GM21825 (cell line): ENCODE data around the gene DISC1.
"Not testable (repeated sequence)": the region's sequence is repeated elsewhere in the genome, so short reads cannot be mapped to it uniquely, and the experiment has no call there.

ENCODE experiments used
- ATAC-seq: cut with Tn5 transposase; IDR thresholded peaks from one replicate; pipeline ENCODE4 v1.9.1; 2021; ENCODE audit warnings: mild to moderate bottlenecking, moderate library complexity; ENCODE audit not compliant: unreplicated experiment

DISC1 gene

DNA sequence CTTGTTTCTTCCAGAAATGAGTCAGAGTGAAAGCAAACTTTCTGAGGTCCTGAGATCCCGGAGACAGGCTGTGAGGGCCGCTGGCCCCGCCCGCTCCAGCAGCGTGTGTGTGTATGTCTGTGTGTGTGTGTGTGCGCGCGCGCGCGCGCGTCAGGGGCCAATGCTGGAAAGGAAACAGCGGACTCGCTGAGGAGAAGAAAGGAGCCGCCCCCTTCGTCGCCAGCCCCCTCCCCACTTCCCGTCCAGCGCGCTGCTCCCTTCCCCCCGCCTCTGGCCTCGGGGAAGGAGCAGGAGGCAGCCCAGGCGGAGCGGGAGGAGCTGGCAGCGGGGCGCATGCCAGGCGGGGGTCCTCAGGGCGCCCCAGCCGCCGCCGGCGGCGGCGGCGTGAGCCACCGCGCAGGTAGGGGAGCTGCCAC is at the start of gene DISC1:
TSS of gene DISC1 (plus strand) at position 256 of the 416 bp plus-strand sequence. CDS start at position 334, 78 bp downstream.
- ATAC-seq, result peak; percentile 56

DNA sequence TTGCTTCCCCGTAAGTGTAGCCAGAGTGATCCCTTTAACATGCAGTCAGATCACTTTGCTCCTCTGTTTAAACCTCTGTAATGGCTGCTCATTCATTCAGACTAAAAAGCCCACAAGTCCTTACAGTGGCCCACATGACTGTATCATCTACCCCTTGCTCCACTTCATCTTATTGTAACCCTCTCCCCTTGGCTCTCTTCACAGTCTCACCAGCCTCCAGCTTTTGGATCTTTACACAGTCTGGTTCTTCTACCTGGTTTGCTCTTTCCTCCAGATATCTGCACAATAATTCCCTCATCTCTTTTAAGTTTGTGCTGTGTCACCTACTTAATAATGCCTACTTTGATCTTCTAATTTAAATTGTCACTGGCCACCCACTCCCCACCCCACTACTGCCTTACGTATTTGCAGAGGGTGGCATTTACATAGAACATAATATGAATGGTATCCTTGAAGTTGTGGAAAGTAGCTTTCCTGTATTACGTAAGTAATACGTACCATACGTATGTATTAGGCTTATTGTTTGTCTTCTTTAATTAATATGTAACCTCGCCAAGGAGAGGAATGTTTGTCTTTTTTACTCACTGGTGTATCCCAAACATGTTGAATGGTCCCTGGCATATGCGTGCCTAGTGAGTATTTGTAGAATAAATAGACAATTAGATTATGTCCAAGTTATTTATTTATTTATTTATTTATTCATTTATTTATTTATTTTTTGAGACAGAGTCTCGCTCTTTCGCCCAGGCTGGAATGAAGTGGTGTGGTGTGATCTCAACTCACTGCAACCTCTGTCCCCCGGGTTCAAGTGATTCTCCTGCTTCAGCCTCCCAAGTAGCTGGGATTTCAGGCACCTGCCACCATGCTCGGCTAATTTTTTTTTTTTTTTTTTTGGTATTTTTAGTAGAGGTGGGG is 49.5 kb upstream of the DISC1 start:
- ATAC-seq, result no peak

DNA sequence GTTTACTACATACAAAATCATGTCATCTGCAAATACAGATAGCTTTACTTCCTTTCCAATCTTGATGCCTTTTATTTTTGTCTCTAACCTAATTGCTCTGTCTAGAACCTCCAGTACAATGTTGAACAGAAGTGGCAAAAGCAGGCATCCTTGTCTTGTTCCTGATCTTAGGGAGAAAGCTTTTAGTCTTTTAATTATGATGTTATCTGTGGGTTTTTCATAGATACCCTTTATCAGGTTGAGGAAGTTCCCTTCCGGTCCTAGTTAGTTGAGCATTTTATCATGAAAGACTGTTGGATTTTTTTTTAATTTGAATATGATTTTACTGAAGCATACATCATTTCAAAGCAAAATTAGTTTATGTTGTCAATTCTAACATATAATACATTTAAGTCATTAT is 45.7 kb upstream of the DISC1 start:
- ATAC-seq, result no peak

DNA sequence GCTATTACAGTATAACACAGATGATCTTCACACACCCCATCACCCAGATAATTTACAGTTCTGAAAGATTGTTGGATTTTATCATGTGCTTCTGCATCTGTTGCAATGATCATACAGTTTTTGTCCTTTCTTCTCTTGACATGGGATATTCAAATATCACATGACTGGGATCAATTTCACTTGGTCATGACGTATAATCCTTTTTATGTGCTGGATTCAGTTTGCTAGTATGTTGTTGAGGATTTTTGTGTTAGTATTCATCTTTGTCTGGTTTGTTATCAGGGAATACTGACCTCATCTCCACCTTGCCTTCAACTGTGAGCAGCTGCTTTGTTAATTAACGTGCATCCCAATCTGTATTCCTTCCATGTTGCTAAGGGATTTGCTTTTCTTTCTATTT is 44.7 kb upstream of the DISC1 start:
- no peak for ATAC-seq

GRCh38 chr1:231583376-231583775 is 43.2 kb upstream of the DISC1 start:
- no peak for ATAC-seq

GRCh38 chr1:231584117-231584516 is 42.5 kb upstream of the DISC1 start:
- no peak for ATAC-seq

DNA sequence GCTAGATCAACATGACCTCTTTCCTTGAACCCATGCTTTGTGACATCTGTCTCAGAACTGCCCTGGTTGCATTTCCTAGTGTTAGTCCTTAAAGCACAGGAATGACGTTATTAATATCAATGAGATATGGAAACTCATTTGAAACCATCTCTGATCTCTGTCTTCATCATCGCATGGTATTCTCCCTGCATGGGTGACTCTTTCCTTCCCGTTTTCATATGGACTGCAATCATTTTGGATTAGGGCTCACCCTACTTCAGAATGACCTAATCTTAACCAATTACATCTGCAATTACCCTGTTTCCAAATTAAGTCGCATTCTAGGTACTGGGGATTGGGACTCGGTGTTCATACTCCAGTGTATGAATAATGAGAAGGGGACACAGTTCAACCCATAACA is 41.7 kb upstream of the DISC1 start:
- ATAC-seq, result no peak

DNA sequence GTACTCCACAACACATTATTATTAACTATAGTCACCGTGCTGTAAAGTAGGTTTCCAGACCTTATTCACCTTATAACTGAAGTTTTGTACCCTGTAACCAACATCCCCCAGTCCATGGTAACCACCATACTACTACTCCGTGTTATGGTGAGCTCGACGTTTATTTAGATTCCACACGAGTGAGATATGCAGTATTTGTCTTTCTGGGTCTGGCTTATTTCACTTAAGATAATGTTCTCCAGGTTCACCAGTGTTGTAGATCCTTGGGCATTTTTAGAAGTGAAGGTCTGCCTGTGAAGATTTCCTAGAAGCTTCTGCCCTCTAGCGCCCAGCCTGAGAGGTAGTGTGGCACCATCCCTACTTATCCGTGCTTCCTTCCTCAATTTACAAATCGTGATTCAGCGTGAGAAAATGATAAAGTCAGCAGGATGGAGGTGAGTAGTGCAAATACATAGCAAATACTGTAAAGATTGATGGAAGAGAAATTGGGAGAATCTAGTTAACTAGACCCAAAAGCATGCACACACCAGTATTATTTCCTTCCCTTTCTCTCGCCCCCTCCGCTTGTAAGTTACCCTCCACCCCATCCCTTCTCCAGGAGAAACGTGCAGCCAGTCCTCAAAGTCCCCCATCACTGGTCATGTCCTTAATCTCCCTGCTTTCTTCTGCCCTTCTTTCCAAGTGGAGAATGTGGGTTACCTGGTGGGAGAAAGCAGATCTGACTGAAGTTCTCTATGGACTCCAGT is 36.0 kb upstream of the DISC1 start:
- no peak for ATAC-seq

- no peak for ATAC-seq
Measured at GRCh38 chr1:231591466-231591865, 35.1 kb upstream of the DISC1 start.

DNA sequence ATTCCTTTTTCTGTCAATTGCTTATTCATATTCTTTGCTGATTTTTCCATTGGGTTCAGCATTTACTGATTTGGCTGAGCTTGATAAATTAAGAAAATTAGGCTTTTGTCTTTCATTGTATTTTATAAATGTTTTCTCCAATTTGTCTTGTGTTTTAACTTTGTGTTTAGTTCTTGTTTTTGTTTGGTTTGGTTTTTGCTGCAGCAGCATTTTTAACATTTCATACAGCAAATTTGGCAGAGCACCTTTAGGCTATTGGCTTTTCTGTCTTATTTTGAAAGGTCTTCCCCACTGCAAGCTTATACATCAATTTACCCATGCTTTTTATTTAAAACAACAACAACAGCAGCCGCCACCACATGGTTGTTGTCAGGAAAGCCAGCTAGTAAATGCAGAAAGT is 33.8 kb upstream of the DISC1 start:
- ATAC-seq, result no peak

DNA sequence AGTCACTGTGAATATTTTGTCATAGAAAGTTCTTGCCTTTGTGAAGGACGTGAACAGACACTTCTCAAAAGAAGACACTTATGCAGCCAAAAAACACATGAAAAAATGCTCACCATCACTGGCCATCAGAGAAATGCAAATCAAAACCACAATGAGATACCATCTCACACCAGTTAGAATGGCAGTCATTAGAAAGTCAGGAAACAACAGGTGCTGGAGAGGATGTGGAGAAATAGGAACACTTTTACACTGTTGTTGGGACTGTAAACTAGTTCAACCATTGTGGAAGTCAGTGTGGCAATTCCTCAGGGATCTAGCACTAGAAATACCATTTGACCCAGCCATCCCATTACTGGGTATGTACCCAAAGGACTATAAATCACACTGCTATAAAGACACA is 33.3 kb upstream of the DISC1 start:
- ATAC-seq, result not testable (repeated sequence)

GRCh38 chr1:231594123-231594522 is 32.5 kb upstream of the DISC1 start:
- no peak for ATAC-seq

- ATAC-seq, result no peak
Measured at GRCh38 chr1:231594749-231595148, 31.8 kb upstream of the DISC1 start.

DNA sequence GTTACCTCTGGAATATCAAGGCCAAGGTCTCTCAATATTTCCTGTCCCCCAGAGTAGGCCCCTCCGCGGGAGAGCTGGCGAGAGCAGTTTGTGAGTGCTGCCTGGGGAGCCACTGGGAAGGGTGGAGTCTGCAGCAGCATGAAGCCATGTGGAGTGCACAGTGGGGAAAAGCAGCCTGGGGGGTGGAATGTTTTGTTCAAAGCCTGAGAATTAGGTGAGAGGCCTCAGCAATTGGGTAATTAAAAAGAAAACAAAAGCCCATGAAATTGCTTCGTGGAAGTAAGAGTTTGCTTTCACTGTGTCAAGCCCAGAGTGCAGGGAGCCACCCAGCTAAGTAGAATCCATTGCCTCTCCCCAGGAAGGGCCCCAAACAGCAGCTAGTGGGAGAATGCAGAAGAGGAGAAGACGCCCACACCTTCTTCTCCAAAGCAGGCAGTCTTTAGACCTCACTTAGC is 30.2 kb upstream of the DISC1 start:
- ATAC-seq, result no peak

DNA sequence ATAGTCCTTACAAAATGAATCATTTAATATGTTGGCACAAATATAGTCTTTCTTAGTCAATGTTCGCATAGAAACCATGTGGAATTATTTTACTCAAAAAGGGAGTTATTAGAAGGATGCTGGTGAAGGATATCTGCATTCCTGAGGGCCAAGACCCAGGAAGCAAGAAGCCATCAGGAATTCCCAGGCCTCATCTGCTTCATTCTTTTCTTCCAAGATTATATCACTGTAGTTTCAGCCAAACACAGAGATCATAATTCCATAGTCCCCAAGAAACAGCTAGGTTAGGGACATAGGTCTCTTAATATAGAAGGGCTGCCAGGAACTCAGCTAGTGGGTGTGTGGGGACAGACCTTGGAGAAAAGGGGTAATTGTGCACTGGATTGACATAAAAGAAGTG is 28.6 kb upstream of the DISC1 start:
- no peak for ATAC-seq

- ATAC-seq, result no peak
Measured at GRCh38 chr1:231600458-231600976, 26.1 kb upstream of the DISC1 start.

- ATAC-seq, result no peak
Measured at GRCh38 chr1:231601824-231602672, 24.5 kb upstream of the DISC1 start.

DNA sequence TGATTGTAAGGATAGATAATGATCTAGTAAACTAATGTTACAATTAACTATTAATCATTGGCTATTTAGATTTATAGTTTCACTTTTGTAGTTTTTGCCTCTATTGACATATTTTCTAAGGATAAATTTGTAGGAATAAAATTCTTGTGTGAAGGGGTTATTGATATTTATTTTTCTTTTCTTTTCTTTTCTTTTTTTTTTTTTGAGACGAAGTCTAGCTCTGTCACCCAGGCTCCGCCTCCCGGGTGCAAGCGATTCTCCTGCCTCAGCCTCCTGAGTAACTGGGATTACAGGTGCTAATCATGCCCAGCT is 24.0 kb upstream of the DISC1 start:
- no peak for ATAC-seq

GRCh38 chr1:231603598-231604275 is 22.9 kb upstream of the DISC1 start:
- ATAC-seq, result peak; percentile 75

- ATAC-seq, result no peak
Measured at GRCh38 chr1:231604276-231604621, 22.3 kb upstream of the DISC1 start.
